HG03280 (cell line): ENCODE measurements around the gene FAM131B.

Experiments used
- ATAC-seq: cut with Tn5 transposase; IDR thresholded peaks from one replicate; pipeline ENCODE4 v1.9.1; 2021; ENCODE audit warnings: mild to moderate bottlenecking, moderate library complexity; ENCODE audit not compliant: unreplicated experiment

The FAM131B gene

DNA sequence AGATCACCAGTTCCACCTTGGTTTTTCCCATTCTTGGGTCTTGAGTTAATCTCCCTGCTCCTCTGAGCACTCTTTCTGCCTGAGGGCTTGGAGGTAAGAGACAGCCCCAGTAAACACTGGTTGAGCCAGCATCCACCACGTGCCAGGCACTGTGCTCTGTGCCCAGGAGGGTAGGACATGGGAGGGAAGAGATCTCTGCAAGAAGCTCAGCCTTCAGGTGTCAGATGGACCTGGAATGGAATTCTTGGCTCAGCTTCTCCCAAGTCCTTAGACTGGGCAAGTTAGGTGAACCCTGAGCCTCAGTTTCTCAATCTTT is 21.1 kb upstream of the FAM131B start:
- ATAC-seq, result no peak

DNA sequence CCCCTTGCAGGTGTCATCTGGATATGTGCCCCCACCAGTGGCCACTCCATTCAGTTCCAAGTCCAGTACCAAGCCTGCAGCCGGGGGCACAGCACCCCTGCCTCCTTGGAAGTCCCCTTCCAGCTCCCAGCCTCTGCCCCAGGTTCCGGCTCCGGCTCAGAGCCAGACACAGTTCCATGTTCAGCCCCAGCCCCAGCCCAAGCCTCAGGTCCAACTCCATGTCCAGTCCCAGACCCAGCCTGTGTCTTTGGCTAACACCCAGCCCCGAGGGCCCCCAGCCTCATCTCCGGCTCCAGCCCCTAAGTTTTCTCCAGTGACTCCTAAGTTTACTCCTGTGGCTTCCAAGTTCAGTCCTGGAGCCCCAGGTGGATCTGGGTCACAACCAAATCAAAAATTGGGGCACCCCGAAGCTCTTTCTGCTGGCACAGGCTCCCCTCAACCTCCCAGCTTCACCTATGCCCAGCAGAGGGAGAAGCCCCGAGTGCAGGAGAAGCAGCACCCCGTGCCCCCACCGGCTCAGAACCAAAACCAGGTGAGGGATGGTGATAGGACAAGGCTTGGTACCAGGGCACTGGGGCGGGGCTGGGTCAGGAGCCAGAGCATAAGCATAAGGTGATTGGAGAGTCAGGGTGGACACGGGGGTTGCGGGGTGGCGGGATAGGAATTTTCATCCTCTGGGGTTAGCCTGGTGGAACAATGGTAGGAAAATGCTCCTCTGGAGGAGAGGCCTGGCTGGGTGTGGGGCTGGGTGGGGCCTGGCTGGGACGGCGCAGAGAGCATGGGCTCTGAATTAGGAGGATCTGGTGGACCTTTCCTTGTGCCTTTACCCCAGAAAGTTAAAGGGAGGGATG is 20.5 kb upstream of the FAM131B start:
- ATAC-seq, result no peak

DNA sequence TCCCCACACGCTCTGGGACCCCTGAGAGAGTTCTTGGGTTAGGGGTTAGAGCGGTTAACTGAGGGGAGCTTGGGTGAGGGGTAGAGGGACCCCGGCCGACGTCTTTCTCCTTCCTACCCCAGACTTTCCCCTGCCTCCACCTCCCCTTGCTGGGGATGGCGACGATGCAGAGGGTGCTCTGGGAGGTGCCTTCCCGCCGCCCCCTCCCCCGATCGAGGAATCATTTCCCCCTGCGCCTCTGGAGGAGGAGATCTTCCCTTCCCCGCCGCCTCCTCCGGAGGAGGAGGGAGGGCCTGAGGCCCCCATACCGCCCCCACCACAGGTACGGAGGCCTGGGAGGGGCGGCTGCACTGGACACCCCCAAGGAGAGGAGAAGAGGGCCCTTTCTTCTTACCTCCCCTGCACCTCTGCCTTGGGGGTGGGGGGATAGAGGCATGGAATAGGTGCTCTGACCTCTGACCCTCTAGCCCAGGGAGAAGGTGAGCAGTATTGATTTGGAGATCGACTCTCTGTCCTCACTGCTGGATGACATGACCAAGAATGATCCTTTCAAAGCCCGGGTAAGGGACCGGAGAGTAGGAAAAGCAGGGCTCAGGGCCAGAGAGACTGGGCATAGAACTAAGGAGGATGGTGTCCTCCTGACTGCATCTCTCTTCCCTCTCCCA is 19.7 kb upstream of the FAM131B start:
- no peak for ATAC-seq

DNA sequence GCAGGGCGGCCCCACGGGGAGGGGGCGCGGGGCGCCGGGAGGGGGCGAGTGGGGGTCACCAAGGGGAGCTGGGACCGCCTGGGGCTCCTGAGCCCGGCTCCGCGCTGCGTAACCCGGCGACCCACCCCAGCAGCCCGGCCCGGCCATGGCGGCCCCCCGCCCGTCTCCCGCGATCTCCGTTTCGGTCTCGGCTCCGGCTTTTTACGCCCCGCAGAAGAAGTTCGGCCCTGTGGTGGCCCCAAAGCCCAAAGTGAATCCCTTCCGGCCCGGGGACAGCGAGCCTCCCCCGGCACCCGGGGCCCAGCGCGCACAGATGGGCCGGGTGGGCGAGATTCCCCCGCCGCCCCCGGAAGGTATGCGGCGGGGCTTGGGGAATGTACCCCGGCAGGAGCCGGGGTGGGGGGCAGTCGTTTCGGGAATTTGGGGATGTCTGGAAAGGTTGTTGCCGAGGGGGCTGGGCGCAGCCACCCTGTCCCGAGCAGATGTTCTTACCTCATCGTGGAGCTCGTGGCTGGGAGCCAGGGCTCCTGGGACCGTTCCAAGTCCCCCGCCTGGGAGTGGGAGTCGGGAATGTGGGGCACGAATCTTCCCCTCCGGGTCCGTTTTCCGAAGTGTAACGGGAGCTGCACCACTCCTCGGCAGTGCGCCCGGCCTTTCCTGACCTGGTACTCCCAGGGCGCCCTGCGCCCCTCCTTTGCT is 19.1 kb upstream of the FAM131B start:
- peak; percentile 19 for ATAC-seq

DNA sequence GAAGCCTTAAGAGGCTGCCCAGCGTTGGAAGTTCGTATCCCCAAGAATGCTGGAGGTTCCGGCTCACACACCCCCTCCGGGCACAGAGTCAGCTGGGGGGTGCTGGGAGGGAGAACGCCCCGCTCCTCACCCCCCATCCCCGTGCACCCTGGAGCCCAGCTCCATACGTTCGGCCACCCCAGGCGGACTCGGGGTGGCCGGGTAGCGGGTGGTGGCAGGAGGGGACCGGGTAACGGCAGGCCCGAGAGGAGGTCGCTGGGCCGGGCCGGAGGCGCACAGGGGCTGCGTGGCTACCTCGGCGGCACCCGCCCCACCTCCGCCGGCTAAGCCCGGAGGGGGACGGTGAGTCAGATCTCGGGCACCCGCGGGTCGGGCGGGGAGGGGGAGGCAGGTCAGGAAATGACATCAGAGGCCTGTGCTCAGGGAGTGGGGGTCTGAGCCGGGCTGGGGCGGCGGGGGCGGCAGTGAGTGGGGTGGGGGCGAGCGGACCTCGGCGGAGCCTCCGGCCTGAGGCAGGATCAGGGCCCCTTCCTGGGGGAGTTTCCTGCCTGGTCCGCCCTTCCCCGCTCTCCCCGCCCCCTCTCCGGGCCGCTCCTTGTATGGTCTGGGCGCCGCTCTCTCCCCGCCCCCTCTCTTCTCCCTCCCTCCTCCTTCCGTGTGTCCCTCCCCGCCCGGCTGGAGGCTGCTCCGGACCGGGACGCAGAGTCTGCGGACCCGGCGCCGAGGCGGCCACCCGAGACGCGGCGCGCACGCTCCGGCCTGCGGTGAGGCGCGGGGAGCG is 18.3 kb upstream of the FAM131B start, which contains the start of gene ZYX:
TSS of gene ZYX (plus strand) at position 700 of the 781 bp plus-strand sequence. CDS start 227 bp downstream, outside the sequence.
- ATAC-seq, result peak; percentile 74

DNA sequence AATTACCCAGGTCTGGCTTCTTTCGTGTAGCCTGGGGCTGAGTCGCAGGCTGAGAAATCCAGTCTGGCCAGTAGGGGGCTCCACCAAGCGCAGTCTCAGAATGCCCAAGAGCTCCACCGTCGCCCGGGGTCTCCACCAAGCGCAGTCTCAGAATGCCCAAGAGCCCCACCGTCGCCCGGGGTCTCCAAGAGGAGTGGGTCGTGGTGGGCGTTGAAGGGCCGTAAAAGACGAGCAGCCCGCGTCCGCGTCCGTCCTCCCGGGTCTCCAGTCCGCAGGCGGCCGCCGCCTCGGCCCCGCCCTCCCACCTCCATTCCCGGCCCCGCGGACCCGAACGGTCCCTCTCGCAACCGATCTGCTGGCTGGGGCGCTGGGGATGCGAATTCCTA is 17.7 kb upstream of the FAM131B start:
- peak; percentile 53 for ATAC-seq

DNA sequence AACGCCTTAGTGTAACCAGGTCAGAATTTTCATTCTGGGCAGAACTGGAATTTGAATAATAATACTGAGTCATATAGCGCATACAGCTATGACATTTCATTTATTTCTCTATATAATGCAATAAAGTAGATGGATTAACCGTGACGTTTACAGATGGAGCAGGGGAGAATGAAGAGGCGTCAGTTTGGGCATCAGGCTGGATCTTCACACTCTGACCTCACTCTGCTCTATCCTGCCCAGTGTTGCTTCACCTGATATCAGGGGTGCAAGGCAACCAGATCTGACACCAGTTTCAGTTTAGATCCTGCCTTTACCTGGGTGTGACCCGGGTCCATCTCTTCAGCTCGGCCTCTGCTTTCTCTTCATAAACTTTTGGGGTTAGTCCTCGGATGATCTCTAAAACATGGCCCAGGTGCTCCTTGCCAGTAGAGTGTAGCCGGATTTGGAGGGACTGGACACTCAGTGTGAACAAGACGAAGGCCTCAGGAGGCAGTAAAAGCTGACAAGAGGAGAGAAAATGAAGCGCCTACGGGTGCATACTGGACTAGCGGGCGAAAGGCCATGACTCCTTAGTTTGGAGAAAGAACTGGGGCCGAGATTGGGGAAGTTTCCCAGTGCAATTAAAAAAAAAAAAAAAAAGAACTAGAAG is 17.2 kb upstream of the FAM131B start:
- peak; percentile 0 for ATAC-seq

DNA sequence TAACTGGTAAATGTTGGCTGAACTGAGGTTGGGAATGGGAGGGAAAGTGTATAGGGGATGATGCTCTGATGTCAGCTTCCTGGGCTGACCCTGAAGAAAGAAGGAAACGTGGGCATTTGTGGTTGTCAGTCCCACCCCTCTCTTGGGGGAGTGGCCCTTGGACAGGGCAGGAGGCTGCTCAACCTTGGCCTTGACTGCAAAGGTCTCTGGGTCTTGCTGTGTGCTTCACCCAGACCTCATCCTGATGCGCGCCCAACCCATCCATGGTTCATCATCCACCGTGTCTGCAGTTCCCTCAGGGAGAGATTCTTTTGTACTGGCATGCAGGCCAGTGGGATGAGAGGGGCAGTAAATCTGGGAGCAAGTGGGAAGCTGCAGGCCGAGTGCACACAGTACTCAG is 13.9 kb upstream of the FAM131B start:
- ATAC-seq, result no peak

DNA sequence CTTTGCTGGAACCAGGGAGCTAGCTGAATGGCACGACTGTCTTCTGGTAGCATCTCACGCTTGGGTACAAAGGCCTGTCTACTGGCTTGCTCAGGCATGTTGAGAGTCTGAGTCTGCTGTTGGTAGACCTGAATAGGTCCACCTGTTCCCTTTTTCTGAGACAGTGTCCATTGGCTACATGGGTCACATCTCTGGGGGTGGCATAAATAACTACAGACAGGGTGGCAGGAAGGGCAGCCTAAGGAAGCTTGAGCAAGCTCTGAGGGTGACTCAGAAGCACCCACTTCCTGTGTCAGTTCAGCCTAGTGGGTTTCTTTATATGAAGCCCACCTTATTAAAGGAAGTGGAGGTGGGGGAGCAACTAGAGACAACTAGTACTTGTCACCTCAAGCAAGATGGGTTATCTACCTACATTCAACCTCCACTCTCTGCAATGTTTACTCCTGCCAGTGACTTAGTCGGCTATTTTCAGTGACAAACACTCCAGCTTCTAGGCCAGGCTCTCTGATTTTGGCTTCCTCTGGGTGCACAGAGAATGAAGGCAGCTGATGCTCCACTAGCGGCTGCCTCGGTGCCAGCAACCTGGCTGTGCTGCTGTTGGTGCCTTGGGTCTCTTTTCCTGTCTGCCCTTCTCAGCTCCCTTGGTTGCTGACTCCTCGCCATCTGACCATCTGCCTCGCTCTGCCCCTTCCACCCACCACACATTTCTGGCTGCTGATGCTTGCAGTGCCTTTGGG is 13.0 kb upstream of the FAM131B start:
- ATAC-seq, result no peak

DNA sequence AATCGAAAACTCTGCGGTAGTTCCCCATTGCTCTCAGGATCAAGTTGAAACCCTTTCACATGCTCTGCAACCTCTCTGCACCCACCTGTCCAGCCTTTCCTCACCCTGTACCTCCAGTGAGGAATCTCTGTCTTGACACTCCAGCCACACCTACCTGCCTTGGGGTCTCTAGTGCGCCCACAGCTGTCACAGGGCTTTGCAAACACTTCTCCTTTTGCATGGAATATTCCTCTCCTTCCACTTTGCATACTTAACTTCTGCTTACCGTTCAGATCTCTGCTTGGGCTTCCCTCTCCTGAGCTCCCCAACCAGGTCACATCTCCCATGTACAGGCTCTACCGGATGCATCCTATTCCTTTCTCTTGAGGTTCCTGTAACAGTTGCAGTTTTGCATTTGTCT is 12.0 kb upstream of the FAM131B start:
- no peak for ATAC-seq

DNA sequence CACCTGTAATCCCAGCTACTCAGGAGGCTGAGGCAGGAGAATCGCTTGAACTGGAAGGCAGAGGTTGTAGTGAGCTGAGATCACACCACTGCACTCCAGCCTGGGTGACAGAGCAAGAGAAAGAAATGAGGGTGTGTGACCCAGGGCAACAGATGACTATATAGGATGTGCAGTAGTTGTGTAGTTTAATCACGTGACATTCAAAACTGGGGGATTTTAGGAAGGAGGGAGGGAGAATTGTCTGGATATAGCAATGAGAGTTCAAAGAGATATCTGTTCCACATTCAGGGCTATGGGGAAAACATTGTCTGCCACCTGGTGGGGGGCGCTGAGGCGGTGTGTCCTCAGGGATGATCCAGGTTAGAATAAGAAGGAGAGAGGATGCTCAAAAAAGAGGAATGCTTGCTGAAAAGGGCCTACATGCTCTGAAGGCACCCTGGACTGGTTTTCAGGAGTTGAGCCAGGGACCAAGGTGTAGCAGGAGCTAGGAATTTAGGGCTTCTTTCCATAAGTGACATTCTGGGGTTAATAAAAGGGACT is 10.8 kb upstream of the FAM131B start:
- no peak for ATAC-seq

DNA sequence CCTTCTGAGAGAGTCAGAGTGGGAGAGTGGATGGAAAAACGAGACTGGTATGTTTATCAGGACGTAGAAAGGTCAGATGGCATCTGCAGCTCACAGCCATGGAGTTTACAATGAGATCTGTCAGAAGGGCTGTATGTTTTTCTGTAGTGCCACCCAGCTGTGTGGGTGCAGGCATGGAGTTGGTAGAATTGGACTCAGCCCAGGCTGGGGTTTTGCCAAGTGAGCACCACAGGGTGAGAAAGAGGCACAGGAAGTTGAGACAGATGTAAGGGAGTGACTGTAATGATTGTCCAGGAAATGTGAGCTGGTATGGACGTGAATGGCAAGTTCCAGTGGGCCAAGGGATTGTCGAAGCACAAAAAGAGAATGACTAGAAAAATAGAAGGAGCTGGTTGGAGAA is 9.6 kb upstream of the FAM131B start:
- ATAC-seq, result no peak

DNA sequence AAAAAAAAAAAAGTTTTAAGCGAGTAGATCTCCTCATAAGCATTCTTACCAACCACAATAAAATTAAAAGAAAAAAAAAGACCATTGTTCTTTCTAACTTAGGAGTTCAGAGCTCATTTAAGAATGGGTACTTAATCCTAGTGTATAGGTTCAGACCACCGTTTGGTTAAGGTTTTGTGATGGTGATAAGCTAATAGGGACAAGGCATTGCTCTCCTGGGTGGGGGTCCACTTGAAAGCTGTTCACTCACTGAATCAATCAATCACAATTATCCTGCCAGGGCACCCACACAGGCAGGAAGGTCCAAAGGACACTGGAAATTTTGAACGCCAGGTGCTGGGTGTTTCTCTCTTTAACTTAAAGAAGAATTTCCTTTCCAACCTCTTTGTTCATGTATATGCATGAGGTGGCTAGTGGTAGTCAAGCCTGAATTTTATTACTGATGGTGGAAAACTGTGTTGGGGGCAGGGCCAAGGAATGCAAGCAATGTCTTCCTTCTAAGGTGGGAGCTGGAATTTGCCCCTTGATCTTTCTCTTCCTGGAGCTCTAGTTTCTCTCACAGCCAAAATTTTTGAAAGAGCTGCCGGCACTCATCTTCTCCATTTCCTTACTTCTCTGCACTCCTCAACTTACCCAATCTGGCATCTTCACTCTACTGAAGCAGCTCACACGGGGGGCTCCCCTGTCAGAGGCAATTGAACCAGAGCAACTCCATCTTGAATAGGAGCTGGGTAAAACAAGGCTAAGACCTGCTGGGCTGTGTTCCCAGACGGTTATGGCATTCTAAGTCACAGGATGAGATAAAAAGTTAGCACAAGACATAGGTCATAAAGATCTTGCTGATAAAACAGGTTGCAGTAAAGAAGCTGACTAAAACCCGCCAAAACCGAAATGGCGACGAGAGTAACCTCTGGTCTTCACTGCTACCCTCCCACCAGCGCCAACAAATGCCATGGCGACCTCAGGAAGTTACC is 7.5 kb upstream of the FAM131B start:
- ATAC-seq, result no peak

DNA sequence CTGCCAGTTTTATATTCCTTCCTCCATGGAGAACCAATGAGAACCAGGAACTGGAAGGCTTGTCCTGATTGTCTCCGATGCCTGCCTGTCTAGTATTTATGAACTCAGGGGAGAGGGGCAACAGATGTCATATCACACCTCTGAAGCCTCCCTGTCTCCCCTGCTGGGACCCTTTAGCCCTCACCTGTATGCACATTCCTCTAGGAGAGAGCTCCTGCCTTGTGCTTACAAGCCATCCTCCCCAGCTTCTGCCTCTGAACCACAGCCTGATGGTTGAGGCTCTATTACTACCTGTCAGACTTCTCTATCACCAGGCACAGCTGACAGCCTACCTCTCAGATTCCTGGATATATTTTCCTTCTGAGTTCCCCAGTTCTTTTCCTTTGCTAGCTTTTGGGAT is 5.9 kb upstream of the FAM131B start:
- no peak for ATAC-seq

DNA sequence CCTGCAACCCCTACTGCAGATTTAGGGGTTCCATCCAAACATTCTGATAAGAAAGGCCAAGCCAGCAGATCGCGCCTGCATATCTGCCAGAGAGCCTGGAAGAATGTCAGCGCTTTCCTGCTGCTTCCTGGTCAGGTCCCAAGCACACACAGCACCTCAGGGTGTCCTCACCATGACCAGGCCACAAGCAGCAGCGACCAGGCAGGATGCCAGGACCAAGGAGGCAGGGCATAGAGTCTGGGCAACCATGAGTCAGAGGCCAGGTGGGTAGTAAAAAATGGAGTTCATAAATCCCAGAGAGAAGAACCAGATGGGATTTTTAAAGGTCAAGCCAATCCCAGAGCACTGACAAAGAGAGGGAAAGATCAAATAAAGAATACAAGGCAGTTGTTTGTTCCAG is 5.5 kb upstream of the FAM131B start:
- no peak for ATAC-seq

DNA sequence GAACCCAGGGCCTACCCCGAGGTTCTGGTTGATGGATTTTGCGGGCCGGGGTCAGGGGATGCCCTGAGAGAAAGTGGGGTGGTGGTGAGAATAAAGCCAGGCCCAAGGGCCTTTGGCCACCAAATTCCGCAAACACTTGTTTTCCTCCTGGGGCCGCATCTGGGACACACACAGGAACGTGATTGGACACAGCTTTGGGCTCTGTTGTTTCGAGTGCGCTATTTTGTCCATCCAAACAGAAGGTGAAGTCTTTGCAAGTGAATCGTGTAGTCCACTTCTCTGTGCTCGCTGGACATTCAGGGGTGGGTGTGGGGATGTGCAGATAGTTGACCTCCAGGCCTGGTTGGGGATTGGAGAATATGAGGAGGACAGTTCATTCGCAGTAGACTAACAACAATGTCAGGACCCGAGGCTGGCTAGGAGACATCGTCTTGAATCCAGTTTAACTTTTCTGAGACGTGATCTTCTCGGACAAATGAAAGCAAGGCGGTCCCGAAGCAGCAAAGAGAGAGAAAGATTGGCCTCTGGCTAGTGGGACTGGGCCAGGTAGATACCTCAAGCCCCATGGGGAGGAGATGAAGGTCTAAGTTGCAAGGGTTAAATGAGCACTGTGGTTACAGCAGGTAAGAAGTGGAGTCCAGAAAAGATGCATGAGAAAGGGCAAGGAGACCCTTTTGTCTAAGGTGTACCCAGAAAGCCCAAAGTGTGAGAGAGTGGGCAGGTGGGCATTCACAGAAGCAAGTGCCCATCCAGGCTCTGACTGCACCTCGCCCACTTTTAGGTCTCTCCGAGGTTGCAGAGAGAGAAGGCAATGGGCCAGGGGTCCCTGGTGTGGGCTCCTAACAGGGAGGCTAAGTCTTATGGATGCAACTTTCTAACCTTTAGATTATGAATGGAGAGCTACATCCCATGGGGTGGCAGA is 764 bp upstream of the FAM131B start:
- ATAC-seq, result no peak

DNA sequence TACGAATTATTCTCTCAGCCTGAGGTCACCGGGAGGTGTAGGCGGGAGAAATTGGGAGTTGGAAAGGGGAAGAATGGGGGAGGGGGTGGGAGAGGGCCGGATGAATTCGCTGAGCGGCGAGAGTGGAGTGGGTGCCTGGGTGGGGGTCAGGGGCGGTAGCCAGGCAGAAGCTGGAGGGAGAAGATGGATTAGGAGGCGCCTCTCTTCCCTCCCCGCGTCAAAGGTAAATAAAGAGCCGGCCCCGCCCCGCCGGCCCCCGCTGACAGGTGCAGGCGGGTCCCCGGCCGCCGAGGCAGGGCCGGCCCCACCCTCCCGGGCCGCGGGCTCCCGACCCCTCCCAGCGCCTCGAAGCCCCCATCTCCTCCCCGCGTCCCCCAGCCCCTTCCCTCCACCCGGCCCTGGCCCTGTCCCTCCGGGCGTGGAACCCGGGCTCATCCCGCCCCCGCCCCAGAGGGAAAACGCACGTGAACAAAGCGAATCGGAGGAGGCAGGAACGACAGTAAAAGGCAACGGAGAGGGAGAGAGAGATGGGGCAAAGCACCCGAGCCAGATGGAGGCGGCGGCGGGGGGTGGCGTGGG is 872 bp downstream of the FAM131B start:
- ATAC-seq, result no peak
